Measurements from ENCODE around the gene RPS21. TPM values are rescaled to one million over a fixed set of nuclear protein-coding genes. Genes with fewer than 3 reads are reported as not detected.

Gene RPS21
- total and polyA plus RNA-seq, 2 of the 13 experiments (the other 11 are each of a cell fraction or from before 2014, with no cell fraction given) = 2,647 to 11,063 TPM

GRCh38 chr20:62388839-62389600 is 2.1 kb downstream of the RPS21 start (continued):
- TF ChIP-seq, protein P1, sequence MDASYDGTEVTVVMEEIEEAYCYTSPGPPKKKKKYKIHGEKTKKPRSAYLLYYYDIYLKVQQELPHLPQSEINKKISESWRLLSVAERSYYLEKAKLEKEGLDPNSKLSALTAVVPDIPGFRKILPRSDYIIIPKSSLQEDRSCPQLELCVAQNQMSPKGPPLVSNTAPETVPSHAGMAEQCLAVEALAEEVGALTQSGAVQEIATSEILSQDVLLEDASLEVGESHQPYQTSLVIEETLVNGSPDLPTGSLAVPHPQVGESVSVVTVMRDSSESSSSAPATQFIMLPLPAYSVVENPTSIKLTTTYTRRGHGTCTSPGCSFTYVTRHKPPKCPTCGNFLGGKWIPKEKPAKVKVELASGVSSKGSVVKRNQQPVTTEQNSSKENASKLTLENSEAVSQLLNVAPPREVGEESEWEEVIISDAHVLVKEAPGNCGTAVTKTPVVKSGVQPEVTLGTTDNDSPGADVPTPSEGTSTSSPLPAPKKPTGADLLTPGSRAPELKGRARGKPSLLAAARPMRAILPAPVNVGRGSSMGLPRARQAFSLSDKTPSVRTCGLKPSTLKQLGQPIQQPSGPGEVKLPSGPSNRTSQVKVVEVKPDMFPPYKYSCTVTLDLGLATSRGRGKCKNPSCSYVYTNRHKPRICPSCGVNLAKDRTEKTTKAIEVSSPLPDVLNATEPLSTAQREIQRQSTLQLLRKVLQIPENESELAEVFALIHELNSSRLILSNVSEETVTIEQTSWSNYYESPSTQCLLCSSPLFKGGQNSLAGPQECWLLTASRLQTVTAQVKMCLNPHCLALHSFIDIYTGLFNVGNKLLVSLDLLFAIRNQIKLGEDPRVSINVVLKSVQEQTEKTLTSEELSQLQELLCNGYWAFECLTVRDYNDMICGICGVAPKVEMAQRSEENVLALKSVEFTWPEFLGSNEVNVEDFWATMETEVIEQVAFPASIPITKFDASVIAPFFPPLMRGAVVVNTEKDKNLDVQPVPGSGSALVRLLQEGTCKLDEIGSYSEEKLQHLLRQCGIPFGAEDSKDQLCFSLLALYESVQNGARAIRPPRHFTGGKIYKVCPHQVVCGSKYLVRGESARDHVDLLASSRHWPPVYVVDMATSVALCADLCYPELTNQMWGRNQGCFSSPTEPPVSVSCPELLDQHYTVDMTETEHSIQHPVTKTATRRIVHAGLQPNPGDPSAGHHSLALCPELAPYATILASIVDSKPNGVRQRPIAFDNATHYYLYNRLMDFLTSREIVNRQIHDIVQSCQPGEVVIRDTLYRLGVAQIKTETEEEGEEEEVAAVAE (CRISPR knock-in tag; IDR thresholded peaks at IDR 0.05; ENCODE audit: borderline replicate concordance) = no peak
- TF ChIP-seq ZNF678 (CRISPR knock-in tag; IDR thresholded peaks at IDR 0.05) (no peak), MIER2 (CRISPR knock-in tag; IDR thresholded peaks at IDR 0.05) (no peak), TBP (CRISPR knock-in tag; IDR thresholded peaks at IDR 0.05) (0 out of 2 replicates have a peak, but pooled peaks have one; percentile 14), ZNF772 (CRISPR knock-in tag; IDR thresholded peaks at IDR 0.05) (no peak), ELF3 (CRISPR knock-in tag; IDR thresholded peaks at IDR 0.05) (no peak), GATAD1 (CRISPR knock-in tag; IDR thresholded peaks at IDR 0.05) (no peak), NCOA5 (CRISPR knock-in tag; IDR thresholded peaks at IDR 0.05) (0 out of 2 replicates have a peak, but pooled peaks have one; percentile 16), TOE1 (CRISPR knock-in tag; IDR thresholded peaks at IDR 0.05) (no peak), ATF3 (CRISPR knock-in tag; IDR thresholded peaks at IDR 0.05) (no peak), KLF9 (CRISPR knock-in tag; IDR thresholded peaks at IDR 0.05; ENCODE audit: low read depth) (no peak), ZNF670 (CRISPR knock-in tag; IDR thresholded peaks at IDR 0.05; ENCODE audit: borderline replicate concordance) (no peak), JUNB (CRISPR knock-in tag; IDR thresholded peaks at IDR 0.05; ENCODE audit: borderline replicate concordance) (no peak), ZNF431 (CRISPR knock-in tag; IDR thresholded peaks at IDR 0.05; ENCODE audit: borderline replicate concordance, low read depth) (no peak), SAP130 (CRISPR knock-in tag; IDR thresholded peaks at IDR 0.05; ENCODE audit: low read depth) (no peak), STAG1 (CRISPR knock-in tag; IDR thresholded peaks at IDR 0.05) (no peak), ZBTB20 (CRISPR knock-in tag; IDR thresholded peaks at IDR 0.05; ENCODE audit: borderline replicate concordance, low read depth) (no peak), MTF1 (CRISPR knock-in tag; IDR thresholded peaks at IDR 0.05) (no peak)
- TF ChIP-seq, protein P2, sequence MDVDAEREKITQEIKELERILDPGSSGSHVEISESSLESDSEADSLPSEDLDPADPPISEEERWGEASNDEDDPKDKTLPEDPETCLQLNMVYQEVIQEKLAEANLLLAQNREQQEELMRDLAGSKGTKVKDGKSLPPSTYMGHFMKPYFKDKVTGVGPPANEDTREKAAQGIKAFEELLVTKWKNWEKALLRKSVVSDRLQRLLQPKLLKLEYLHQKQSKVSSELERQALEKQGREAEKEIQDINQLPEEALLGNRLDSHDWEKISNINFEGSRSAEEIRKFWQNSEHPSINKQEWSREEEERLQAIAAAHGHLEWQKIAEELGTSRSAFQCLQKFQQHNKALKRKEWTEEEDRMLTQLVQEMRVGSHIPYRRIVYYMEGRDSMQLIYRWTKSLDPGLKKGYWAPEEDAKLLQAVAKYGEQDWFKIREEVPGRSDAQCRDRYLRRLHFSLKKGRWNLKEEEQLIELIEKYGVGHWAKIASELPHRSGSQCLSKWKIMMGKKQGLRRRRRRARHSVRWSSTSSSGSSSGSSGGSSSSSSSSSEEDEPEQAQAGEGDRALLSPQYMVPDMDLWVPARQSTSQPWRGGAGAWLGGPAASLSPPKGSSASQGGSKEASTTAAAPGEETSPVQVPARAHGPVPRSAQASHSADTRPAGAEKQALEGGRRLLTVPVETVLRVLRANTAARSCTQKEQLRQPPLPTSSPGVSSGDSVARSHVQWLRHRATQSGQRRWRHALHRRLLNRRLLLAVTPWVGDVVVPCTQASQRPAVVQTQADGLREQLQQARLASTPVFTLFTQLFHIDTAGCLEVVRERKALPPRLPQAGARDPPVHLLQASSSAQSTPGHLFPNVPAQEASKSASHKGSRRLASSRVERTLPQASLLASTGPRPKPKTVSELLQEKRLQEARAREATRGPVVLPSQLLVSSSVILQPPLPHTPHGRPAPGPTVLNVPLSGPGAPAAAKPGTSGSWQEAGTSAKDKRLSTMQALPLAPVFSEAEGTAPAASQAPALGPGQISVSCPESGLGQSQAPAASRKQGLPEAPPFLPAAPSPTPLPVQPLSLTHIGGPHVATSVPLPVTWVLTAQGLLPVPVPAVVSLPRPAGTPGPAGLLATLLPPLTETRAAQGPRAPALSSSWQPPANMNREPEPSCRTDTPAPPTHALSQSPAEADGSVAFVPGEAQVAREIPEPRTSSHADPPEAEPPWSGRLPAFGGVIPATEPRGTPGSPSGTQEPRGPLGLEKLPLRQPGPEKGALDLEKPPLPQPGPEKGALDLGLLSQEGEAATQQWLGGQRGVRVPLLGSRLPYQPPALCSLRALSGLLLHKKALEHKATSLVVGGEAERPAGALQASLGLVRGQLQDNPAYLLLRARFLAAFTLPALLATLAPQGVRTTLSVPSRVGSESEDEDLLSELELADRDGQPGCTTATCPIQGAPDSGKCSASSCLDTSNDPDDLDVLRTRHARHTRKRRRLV (CRISPR knock-in tag; IDR thresholded peaks at IDR 0.05) = no peak
- TF ChIP-seq, protein P3, sequence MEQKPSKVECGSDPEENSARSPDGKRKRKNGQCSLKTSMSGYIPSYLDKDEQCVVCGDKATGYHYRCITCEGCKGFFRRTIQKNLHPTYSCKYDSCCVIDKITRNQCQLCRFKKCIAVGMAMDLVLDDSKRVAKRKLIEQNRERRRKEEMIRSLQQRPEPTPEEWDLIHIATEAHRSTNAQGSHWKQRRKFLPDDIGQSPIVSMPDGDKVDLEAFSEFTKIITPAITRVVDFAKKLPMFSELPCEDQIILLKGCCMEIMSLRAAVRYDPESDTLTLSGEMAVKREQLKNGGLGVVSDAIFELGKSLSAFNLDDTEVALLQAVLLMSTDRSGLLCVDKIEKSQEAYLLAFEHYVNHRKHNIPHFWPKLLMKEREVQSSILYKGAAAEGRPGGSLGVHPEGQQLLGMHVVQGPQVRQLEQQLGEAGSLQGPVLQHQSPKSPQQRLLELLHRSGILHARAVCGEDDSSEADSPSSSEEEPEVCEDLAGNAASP (CRISPR knock-in tag; IDR thresholded peaks at IDR 0.05; ENCODE audit: borderline replicate concordance) = no peak

Data from HepG2 (cell line).